AG04450 (cell line): ENCODE data around the gene TAF4. TPM values are rescaled to one million over a fixed set of nuclear protein-coding genes. Genes with fewer than 3 reads are reported as not detected.

Experiments used
- CTCF ChIA-PET: fragments of 300-600, 350-600 bp; formaldehyde crosslinking; extraction: SDS; loops from one replicate; lab custom pipeline; 2022; ENCODE audit warnings: antibody characterized with exemption, inconsistent platforms; lab: Charles Lee
- POLR2A ChIA-PET: fragments of 350-600 bp; formaldehyde crosslinking; extraction: SDS; loops from one replicate; lab custom pipeline; 2021; ENCODE audit warnings: antibody characterized with exemption, inconsistent platforms; lab: Yijun Ruan, JAX
- DNase-seq: peaks from one replicate; pipeline ENCODE4 v3.0.0-alpha.2; 2011; ENCODE audit warnings: low read depth, low spot score
- H3K27ac ChIP-seq: one replicate; pipeline ENCODE4 v1.5.1; 2012; ENCODE audit warnings: low read depth, low read length, control low read depth
- H3K27me3 ChIP-seq: one replicate; pipeline ENCODE4 v1.6.0; 2012; ENCODE audit warnings: low read length; ENCODE audit not compliant: control insufficient read depth, insufficient read depth
- H3K4me3 ChIP-seq: 2 replicates; pipeline ENCODE4 v1.5.1; 2011; ENCODE audit warnings: mild to moderate bottlenecking, low read depth, low read length, control low read depth
- H3K9me3 ChIP-seq: 2 replicates; pipeline ENCODE4 v1.5.1; 2012; ENCODE audit warnings: low read length; ENCODE audit not compliant: control insufficient read depth, insufficient read depth
- polyA plus RNA-seq: library from polyadenylated mRNA; depleted of rRNA; stranded (reverse); fragments of >200 nt; gene quantifications from 2 replicates; pipeline ENCODE4 v1.2.3, GENCODE V29; 2011
- TF ChIP-seq, protein P1 (sequence below): IDR thresholded peaks from 2 replicates; pipeline ENCODE4 v1.5.1; 2011; ENCODE audit warnings: low read depth, low read length, control low read depth, inconsistent platforms

The TAF4 gene
- polyA plus RNA-seq, 1 experiment = 2.7 TPM

DNA sequence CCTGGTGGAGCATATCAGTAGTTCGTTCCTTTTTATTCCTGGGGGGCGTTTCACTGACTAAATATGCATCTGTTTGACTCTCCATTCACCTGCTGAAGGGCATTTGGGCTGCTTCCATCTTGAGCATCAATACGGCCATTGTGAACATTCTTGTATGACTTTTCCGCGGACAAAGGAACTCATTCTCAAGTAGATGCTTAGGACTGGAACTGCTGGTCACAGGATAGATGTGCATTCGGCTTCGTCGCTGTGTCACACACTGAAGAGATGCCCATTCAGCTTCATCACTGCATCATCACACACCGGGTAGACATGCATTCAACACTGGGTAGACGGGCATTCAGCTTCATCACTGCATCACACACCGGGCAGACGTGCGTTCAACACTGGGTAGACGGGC, 95.3 kb downstream of the TAF4 start:
- DNase-seq = no peak
- TF ChIP-seq, protein P1, sequence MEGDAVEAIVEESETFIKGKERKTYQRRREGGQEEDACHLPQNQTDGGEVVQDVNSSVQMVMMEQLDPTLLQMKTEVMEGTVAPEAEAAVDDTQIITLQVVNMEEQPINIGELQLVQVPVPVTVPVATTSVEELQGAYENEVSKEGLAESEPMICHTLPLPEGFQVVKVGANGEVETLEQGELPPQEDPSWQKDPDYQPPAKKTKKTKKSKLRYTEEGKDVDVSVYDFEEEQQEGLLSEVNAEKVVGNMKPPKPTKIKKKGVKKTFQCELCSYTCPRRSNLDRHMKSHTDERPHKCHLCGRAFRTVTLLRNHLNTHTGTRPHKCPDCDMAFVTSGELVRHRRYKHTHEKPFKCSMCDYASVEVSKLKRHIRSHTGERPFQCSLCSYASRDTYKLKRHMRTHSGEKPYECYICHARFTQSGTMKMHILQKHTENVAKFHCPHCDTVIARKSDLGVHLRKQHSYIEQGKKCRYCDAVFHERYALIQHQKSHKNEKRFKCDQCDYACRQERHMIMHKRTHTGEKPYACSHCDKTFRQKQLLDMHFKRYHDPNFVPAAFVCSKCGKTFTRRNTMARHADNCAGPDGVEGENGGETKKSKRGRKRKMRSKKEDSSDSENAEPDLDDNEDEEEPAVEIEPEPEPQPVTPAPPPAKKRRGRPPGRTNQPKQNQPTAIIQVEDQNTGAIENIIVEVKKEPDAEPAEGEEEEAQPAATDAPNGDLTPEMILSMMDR = no peak
- Histone ChIP-seq H3K4me3 (no peak overlapping the region), H3K27me3 (peaks cover 7% of the 10 kb centered on the region), H3K27ac (no peak overlapping the region), H3K9me3 (peaks cover 10% of the 10 kb centered on the region)
- ChIA-PET CTCF (no interaction called here), POLR2A (no interaction called here)

DNA sequence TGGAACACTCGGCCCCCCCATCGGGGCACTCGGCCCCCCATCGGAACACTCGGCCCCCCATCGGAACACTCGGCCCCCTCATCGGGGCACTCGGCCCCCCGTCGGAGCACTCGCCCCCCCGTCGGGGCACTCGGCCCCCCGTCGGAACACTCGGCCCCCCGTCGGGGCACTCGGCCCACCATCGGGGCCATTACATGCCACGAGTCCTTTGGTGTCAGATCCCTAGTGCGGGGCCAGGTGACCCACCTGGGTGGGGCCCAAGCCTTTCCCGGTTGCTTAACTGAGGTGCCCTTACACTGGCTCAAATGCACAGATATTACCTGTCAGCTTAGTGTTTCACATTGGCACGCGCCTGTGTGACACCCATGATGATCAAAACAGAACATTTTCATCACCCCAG, 95.9 kb downstream of the TAF4 start:
- POLR2A ChIA-PET = no interaction called here

DNA sequence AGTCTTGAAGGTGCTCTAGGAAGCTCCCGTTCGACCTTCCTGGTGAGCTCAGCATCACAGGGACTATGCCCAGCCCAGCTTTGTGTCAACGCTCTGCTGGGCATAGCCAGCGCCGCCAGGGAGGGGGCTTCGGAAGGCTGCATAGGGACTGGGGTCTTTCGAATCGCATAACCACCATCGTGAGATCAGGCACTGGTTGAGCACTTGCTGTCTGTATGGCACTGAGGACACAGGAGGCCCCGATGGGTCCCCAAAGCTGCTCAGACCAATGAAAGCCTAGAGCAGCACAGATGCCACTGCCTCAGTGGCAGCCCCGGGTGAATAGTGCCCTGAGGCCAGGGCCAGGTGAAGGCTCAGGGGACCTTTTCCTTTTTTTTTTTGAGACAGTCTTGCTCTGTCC, 96.7 kb downstream of the TAF4 start:
- no peak overlapping the region for H3K4me3 ChIP-seq
- ChIA-PET POLR2A (no interaction called here), CTCF (no interaction called here)
- H3K9me3 ChIP-seq = peaks cover 6% of the 10 kb centered on the region
- no peak for DNase-seq
- TF ChIP-seq, protein P1 = no peak
- H3K27me3 ChIP-seq = peaks cover 21% of the 10 kb centered on the region
- H3K27ac ChIP-seq = no peak overlapping the region

More for the DNA sequence above, 95.9 kb downstream of the TAF4 start:
- TF ChIP-seq, protein P1 = no peak
- Histone ChIP-seq H3K9me3 (peaks cover 10% of the 10 kb centered on the region), H3K27ac (no peak overlapping the region), H3K4me3 (no peak overlapping the region), H3K27me3 (peaks cover 13% of the 10 kb centered on the region)
- CTCF ChIA-PET = no interaction called here
- DNase-seq = no peak

DNA sequence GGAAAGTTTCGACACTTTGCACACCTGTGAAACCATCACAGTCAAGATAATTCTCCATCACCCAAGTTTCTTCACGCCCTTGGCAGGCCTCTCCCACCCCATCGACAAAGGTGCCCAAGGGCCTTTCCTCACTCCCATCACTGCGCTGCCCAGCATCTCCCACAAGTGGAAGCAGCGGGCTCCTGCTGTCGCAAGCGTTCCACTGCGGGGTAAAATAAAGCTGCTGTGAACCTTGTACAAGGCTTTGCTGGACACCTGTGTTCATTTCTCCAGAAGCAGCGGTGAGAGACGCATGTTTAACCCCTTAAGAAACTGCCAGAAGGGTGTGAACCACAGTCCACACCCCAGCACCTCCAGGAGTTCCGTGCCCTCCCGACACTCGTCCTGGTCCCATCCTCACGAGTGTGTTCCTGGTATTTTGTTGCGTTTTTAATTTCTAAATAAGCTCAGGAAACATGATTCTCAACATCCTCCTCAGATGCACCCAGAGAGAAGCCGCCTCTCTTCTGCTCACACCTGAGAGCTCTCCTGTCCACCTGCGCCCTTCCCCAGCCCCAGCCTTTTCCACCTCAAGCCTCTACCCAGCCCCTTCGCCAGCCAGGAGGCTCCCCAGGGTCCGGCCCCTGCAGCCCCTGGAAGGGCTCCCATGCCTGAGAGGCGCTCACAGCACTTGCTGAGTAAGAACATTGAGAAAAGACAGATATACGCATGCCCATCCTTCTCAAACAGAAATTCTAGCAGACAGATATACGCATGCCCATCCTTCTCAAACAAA, 97.5 kb downstream of the TAF4 start:
- Histone ChIP-seq H3K4me3 (no peak overlapping the region), H3K9me3 (peaks cover 6% of the 10 kb centered on the region), H3K27me3 (peaks cover 21% of the 10 kb centered on the region), H3K27ac (no peak overlapping the region)
- TF ChIP-seq, protein P1 = no peak
- ChIA-PET POLR2A (no interaction called here), CTCF (no interaction called here)
- no peak for DNase-seq

DNA sequence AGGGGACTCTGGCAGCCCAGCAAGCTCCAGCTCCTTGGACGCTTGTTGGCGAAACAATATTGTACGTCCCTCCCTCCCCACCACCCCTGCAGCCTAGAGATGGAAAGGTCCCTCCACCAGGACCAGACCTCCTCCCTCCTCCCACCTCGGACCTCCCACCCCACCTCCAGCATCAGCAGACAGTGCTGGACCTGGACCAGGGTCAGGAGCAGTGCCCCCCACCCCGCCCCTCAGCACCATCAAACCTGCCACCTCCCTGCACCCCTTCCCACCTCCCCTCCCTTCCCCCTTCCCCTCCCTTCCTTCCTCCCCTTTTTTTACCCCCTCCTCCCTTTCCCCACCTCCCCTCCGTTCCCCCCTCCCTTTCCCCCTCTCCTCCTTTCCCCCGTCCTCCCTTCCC, 98.4 kb downstream of the TAF4 start:
- H3K27me3 ChIP-seq = peaks cover 21% of the 10 kb centered on the region
- peaks cover 6% of the 10 kb centered on the region for H3K9me3 ChIP-seq
- ChIA-PET CTCF (no interaction called here), POLR2A (no interaction called here)
- TF ChIP-seq, protein P1 = no peak
- no peak for DNase-seq
- H3K27ac ChIP-seq = no peak overlapping the region
- H3K4me3 ChIP-seq = no peak overlapping the region
